Endothelial cell of umbilical vein (primary cell): ENCODE data around the gene COL5A1. TPM values are rescaled to one million over a fixed set of nuclear protein-coding genes. Genes with fewer than 3 reads are reported as not detected.

Experiments
- BruUV-seq: library from RNA; stranded (reverse); fragments of 400-500 nt; replicated peaks from 2 replicates; lab custom pipeline; 2021; lab: Mats Ljungman, UMichigan
- CTCF ChIA-PET: fragments of 300-600, 350-600 bp; sonication (Branson Sonifier 250); formaldehyde crosslinking; loops from one replicate; lab custom pipeline; 2021; ENCODE audit warnings: antibody characterized with exemption, inconsistent platforms; lab: Charles Lee
- POLR2A ChIA-PET: fragments of 300-600, 350-600 bp; sonication (Branson Sonifier 250); formaldehyde crosslinking; loops from one replicate; lab custom pipeline; 2021; ENCODE audit warnings: antibody characterized with exemption, inconsistent platforms; lab: Charles Lee
- DNase-seq: peaks from one replicate; pipeline ENCODE4 v3.0.0-alpha.2; 2011; ENCODE audit warnings: low read depth, low spot score
- FAIRE-seq: peaks from 2 replicates; lab custom pipeline; 2011; peaks lifted over from hg19 to GRCh38; lab: Jason Lieb, UNC
- H2AFZ ChIP-seq: 2 replicates; pipeline ENCODE4 v1.6.0; 2012; ENCODE audit warnings: low read depth, low read length, control low read depth, inconsistent platforms
- H3K27ac ChIP-seq: 2 replicates; pipeline ENCODE4 v1.5.1; 2011; ENCODE audit warnings: low read depth, mild to moderate bottlenecking, control low read depth, low read length, moderate library complexity; ENCODE audit not compliant: insufficient read depth
- H3K27me3 ChIP-seq, 2 experiments: 2 replicates each; pipeline versions ENCODE4 v1.6.0 to v1.6.1; 2011; ENCODE audit warnings: low read length in 2 of 2, mixed read lengths in 1 of 2; ENCODE audit not compliant: control insufficient read depth in 2 of 2, insufficient read depth in 2 of 2
- H3K36me3 ChIP-seq, 2 experiments: 2 replicates in 1 of 2; 3 replicates in 1 of 2; pipeline ENCODE4 v1.5.1; 2011; ENCODE audit warnings: low read length in 2 of 2, mild to moderate bottlenecking in 1 of 2, moderate library complexity in 1 of 2; ENCODE audit not compliant: control insufficient read depth in 2 of 2, insufficient read depth in 2 of 2; ENCODE audit errors: extremely low read depth in 1 of 2
- H3K4me1 ChIP-seq: 3 replicates; pipeline ENCODE4 v1.5.1; 2011; ENCODE audit warnings: mild to moderate bottlenecking, low read length; ENCODE audit not compliant: control insufficient read depth, insufficient read depth; ENCODE audit errors: extremely low read depth
- H3K4me2 ChIP-seq: 2 replicates; pipeline ENCODE4 v1.6.1; 2011; ENCODE audit warnings: low read length, control low read depth, mixed read lengths; ENCODE audit not compliant: insufficient read depth
- H3K4me3 ChIP-seq, 3 experiments: fragments of 200-600 bp in 1 of 3; sonication (generic), shearing (Covaris generic) in 1 of 3; replicated peaks in 1 of 3; 2 replicates each; pipeline ENCODE4 v1.5.1; 2011 to 2016; ENCODE audit warnings: control low read depth in 3 of 3, low read length in 3 of 3, mild to moderate bottlenecking in 2 of 3, inconsistent platforms in 1 of 3, low read depth in 1 of 3, moderate library complexity in 1 of 3; ENCODE audit not compliant: insufficient read depth in 1 of 3
- H3K79me2 ChIP-seq: 2 replicates; pipeline ENCODE4 v1.6.0; 2012; ENCODE audit warnings: low read length, inconsistent platforms; ENCODE audit not compliant: control insufficient read depth, insufficient read depth
- H3K9ac ChIP-seq: replicated peaks from 2 replicates; pipeline ENCODE3; 2011; ENCODE audit warnings: low read length, control low read depth; ENCODE audit not compliant: insufficient read depth; ENCODE audit errors: extremely low read depth
- H3K9me1 ChIP-seq: replicated peaks from 3 replicates; pipeline ENCODE4 v1.6.0; 2011; ENCODE audit warnings: mild to moderate bottlenecking, low read length; ENCODE audit not compliant: control insufficient read depth, insufficient read depth; ENCODE audit errors: extremely low read depth
- H3K9me3 ChIP-seq: replicated peaks from 2 replicates; pipeline ENCODE4 v1.5.1; 2012; ENCODE audit warnings: low read length, inconsistent platforms; ENCODE audit not compliant: control insufficient read depth, insufficient read depth
- H4K20me1 ChIP-seq: replicated peaks from 2 replicates; pipeline ENCODE3; 2011; ENCODE audit warnings: mild to moderate bottlenecking, low read length; ENCODE audit not compliant: control insufficient read depth, insufficient read depth; ENCODE audit errors: extremely low read depth
- EZH2 ChIP-seq: IDR thresholded peaks from 2 replicates; pipeline ENCODE4 v1.6.1; 2012; ENCODE audit warnings: borderline replicate concordance, low read depth, mild to moderate bottlenecking, moderate library complexity, low read length, inconsistent platforms; ENCODE audit not compliant: severe bottlenecking
- FOS ChIP-seq: IDR thresholded peaks from 2 replicates; pipeline ENCODE4 v1.6.1; 2011; ENCODE audit warnings: mild to moderate bottlenecking, low read length, moderate library complexity, borderline replicate concordance; ENCODE audit not compliant: insufficient read depth
- GATA2 ChIP-seq: IDR thresholded peaks from 2 replicates; pipeline ENCODE4 v1.7.0; 2011; ENCODE audit warnings: low read depth, mild to moderate bottlenecking, moderate library complexity, mixed read lengths, low read length; ENCODE audit not compliant: insufficient read length, insufficient read depth
- JUN ChIP-seq: IDR thresholded peaks from 2 replicates; pipeline ENCODE4 v1.6.1; 2011; ENCODE audit warnings: borderline replicate concordance, low read depth; ENCODE audit not compliant: insufficient read length, insufficient read depth
- MYC ChIP-seq: IDR thresholded peaks from one replicate; pipeline ENCODE4 v1.6.1; 2011; ENCODE audit warnings: mild to moderate bottlenecking, low read depth, low read length
- POLR2A ChIP-seq: IDR thresholded peaks from 2 replicates; pipeline ENCODE4 v1.6.1; 2012; ENCODE audit warnings: low read depth, mild to moderate bottlenecking, control low read depth, low read length
- POLR2AphosphoS5 ChIP-seq: IDR thresholded peaks from 2 replicates; pipeline ENCODE4 v1.6.1; 2012; ENCODE audit warnings: low read depth, mild to moderate bottlenecking, control low read depth, low read length, moderate library complexity; ENCODE audit not compliant: insufficient read depth
- dilution Hi-C: fragments of 300-500 bp; cut with MboI; formaldehyde crosslinking; loops from one replicate; pipeline ENCODE4 v1.15.0; 2019; ENCODE audit warnings: low sequenced_read_pairs; ENCODE audit not compliant: extremely low pct_ligation_motif_present
- intact Hi-C: fragments of 100-400 bp; cut with micrococcal nuclease; formaldehyde crosslinking; loops from one replicate; pipeline ENCODE4 v1.10.0; 2022
- polyA plus RNA-seq, 4 experiments: library from polyadenylated mRNA; depleted of rRNA in 3 of 4; stranded (reverse) in 3 of 4; unstranded in 1 of 4; fragments of >200 nt; gene quantifications; 2 replicates each; pipeline versions ENCODE4 v1.2.1 to v1.2.3, GENCODE V29; 2011 to 2012; ENCODE audit warnings: missing spikeins in 1 of 4
- total RNA-seq: library from RNA; stranded (reverse); gene quantifications from 2 replicates; pipeline ENCODE4 v1.2.3, GENCODE V29; 2021
- TF ChIP-seq, protein P1 (sequence below): IDR thresholded peaks from 2 replicates; pipeline ENCODE4 v1.6.1; 2011; ENCODE audit not compliant: insufficient read depth, insufficient read length
- TF ChIP-seq, protein P2 (sequence below), 2 donors: IDR thresholded peaks; 1 replicate in 1 of 2; 2 replicates in 1 of 2; pipeline ENCODE4 v1.5.1; 2011; ENCODE audit warnings: low read length in 2 of 2, mild to moderate bottlenecking in 2 of 2, moderate library complexity in 2 of 2, control low read depth in 1 of 2, inconsistent platforms in 1 of 2, low read depth in 1 of 2; ENCODE audit not compliant: insufficient read depth in 1 of 2; ENCODE audit errors: extremely low read depth in 1 of 2

The COL5A1 gene
- total and polyA plus RNA-seq, 2 donors (not counting 3 experiments of a cell fraction or from before 2014, with no cell fraction given), result 97.4 to 175 TPM

DNA sequence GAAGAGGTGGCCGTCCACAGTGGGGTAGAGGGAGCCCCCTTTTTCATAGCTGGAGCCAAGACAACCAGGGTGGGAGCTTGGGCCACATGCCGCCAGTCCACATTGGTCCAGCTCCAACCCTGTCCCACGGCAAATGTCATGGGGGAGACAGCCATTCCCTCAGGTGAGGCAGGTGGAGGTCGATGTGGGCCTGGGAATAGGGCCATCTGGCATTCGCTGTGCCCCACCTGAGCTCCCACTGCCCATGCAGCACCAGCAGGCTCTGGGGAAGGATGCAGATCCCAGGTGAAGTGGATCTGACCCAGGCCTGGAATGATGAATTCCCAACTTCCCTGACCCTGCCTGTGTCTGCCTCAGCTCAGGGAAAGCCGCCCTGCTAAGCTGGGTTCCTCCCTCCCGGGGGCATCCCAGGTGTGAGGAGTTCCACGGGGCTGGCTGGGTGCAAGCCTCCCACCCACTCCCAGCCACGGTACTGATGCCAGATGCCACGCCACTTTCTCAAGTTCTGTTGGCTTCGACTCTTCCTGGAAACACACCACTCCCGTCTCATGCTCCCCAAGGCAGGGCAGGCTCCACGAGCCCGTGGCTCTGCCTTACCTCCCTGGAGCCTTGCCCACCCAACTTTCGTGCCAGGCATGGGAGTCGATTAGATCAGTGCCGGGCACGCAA, 213.8 kb downstream of the COL5A1 start:
- Histone ChIP-seq H3K9ac (no peak overlapping the region), H3K36me3 (no peaks in the 10 kb centered on the region), H3K9me3 (no peaks in the 10 kb centered on the region), H3K9me1 (no peaks in the 10 kb centered on the region), H3K4me1 (no peaks in the 10 kb centered on the region), H2AFZ (no peak overlapping the region), H3K27ac (no peak overlapping the region), H3K27me3 (no peaks in the 10 kb centered on the region), H4K20me1 (no peaks in the 10 kb centered on the region), H3K79me2 (no peaks in the 10 kb centered on the region), H3K4me3 (no peak overlapping the region), H3K4me2 (no peak overlapping the region)
- FAIRE-seq (no peak), DNase-seq (no peak)
- BruUV-seq, result no TSS peak
- ChIA-PET CTCF (no interaction called here), POLR2A (no interaction called here)
- intact Hi-C loops (no loop called here), dilution Hi-C loops (no loop called here)
- TF ChIP-seq JUN, result no peak
- TF ChIP-seq MYC, result no peak
- TF ChIP-seq, protein P1, sequence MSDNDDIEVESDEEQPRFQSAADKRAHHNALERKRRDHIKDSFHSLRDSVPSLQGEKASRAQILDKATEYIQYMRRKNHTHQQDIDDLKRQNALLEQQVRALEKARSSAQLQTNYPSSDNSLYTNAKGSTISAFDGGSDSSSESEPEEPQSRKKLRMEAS, result no peak
- no peak for TF ChIP-seq POLR2A
- no peak for TF ChIP-seq FOS
- TF ChIP-seq GATA2, result no peak
- no peak for TF ChIP-seq EZH2
- no peak for TF ChIP-seq POLR2AphosphoS5
- TF ChIP-seq, protein P2, sequence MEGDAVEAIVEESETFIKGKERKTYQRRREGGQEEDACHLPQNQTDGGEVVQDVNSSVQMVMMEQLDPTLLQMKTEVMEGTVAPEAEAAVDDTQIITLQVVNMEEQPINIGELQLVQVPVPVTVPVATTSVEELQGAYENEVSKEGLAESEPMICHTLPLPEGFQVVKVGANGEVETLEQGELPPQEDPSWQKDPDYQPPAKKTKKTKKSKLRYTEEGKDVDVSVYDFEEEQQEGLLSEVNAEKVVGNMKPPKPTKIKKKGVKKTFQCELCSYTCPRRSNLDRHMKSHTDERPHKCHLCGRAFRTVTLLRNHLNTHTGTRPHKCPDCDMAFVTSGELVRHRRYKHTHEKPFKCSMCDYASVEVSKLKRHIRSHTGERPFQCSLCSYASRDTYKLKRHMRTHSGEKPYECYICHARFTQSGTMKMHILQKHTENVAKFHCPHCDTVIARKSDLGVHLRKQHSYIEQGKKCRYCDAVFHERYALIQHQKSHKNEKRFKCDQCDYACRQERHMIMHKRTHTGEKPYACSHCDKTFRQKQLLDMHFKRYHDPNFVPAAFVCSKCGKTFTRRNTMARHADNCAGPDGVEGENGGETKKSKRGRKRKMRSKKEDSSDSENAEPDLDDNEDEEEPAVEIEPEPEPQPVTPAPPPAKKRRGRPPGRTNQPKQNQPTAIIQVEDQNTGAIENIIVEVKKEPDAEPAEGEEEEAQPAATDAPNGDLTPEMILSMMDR (IDR thresholded peaks at IDR 0.05; ENCODE audit: extremely low read depth in 1 of 2, insufficient read depth in 1 of 2, low read depth in 1 of 2, low read length in 2 of 2), result no peak
